Kidney (tissue), 22 donors: ENCODE measurements around the gene STX1B. TPM values are rescaled to one million over a fixed set of nuclear protein-coding genes. Genes with fewer than 3 reads are reported as not detected.

Experiments used
- DNase-seq, 5 donors: peaks; one replicate each; pipeline ENCODE4 v3.0.0-alpha.2; 2013 to 2020
- FAIRE-seq: peaks from 2 replicates; lab custom pipeline; 2012; peaks lifted over from hg19 to GRCh38; lab: Jason Lieb, UNC
- H3K27ac ChIP-seq, 2 donors: one replicate each; pipeline ENCODE4 v1.7.0; 2013; ENCODE audit warnings: low read depth in 2 of 2, low read length in 2 of 2, inconsistent platforms in 1 of 2
- H3K27me3 ChIP-seq: one replicate; pipeline ENCODE4 v1.7.1; 2013; ENCODE audit warnings: low read length, inconsistent platforms; ENCODE audit not compliant: control insufficient read depth, insufficient read depth
- H3K36me3 ChIP-seq, 3 donors: one replicate each; pipeline versions ENCODE4 v1.7.0 to v1.7.1; 2013; ENCODE audit warnings: low read length in 3 of 3, control low read depth in 1 of 3, inconsistent platforms in 1 of 3; ENCODE audit not compliant: insufficient read depth in 3 of 3, control insufficient read depth in 2 of 3
- H3K4me1 ChIP-seq, 3 donors: one replicate each; pipeline versions ENCODE4 v1.7.0 to v1.7.1; 2013; ENCODE audit warnings: low read length in 3 of 3, inconsistent platforms in 1 of 3, low read depth in 1 of 3; ENCODE audit not compliant: control insufficient read depth in 2 of 3, insufficient read depth in 2 of 3
- H3K4me3 ChIP-seq, 3 donors: one replicate each; pipeline versions ENCODE4 v1.7.0 to v1.8.1; 2013; ENCODE audit warnings: low read length in 3 of 3, control low read depth in 1 of 3, inconsistent platforms in 1 of 3
- H3K9ac ChIP-seq, 3 donors: one replicate each; pipeline versions ENCODE4 v1.7.0 to v1.7.1; 2013; ENCODE audit warnings: low read length in 3 of 3, control low read depth in 1 of 3, inconsistent platforms in 1 of 3
- H3K9me3 ChIP-seq, 3 donors: one replicate each; pipeline versions ENCODE4 v1.7.0 to v1.7.1; 2013; ENCODE audit warnings: low read length in 3 of 3, control low read depth in 1 of 3, inconsistent platforms in 1 of 3; ENCODE audit not compliant: control insufficient read depth in 2 of 3, insufficient read depth in 1 of 3
- CTCF ChIP-seq: IDR thresholded peaks from 3 replicates; pipeline ENCODE4 v1.5.1; 2012; ENCODE audit warnings: mild to moderate bottlenecking, moderate library complexity, borderline replicate concordance; ENCODE audit not compliant: insufficient read depth; ENCODE audit errors: extremely low read depth
- intact Hi-C: fragments of 100-400 bp; cut with DNase I; formaldehyde crosslinking; loops from one replicate; pipeline ENCODE4 v1.11.1; 2022
- long read RNA-seq, 10 donors: library from polyadenylated mRNA in 1 of 10; unstranded in 1 of 10; transcript quantifications; one replicate each; pipeline ENCODE4 v2.0.0 and lab custom pipeline, GENCODE V29; 2021 to 2026
- polyA plus RNA-seq: library from polyadenylated mRNA; stranded (reverse); fragments of 350-450 nt; fragmentation: Illumina TruSeq; extraction: RNeasy Lipid Tissue Mini Kit (QIAGEN cat#74804); gene quantifications from one replicate; pipeline ENCODE4 v1.2.3, GENCODE V29; 2014; ENCODE audit warnings: low read depth, low replicate concordance; ENCODE audit not compliant: insufficient read depth
- total RNA-seq: library from RNA; stranded (reverse); fragmentation: NEBNext Ultra II Directional; extraction: Animal tissue kit (Norgen Biotek cat#: 25700); gene quantifications from one replicate; pipeline ENCODE4 v1.2.1, GENCODE V29; 2021
- donor health status: control.
- donor health status: control.
- donor health status: control.
- donor health status: control.
- donor health status: control.
- donor health status: DM: yes; HTN: yes; CAD: no.
- donor health status: Normal renal cell carcinoma (clear cell type).

Gene STX1B
- total RNA-seq (1.7 TPM), polyA plus RNA-seq (0.22 TPM)
- long read RNA-seq, donor 1: 0 reads
- long read RNA-seq, donor 2: 0 reads
- long read RNA-seq, donor 3: 0 reads
- long read RNA-seq, donor 4, partial matches to known transcripts: 396 of 438 reads
- long read RNA-seq, donor 4, other reads (novel, unspliced or antisense): 42 of 438 reads
- long read RNA-seq, donor 5: 0 reads
- long read RNA-seq, donor 6: 0 reads
- long read RNA-seq, donor 7: 0 reads
- long read RNA-seq, donor 8: 0 reads
- long read RNA-seq, donor 9: 0 reads
- long read RNA-seq, donor 10: 0 reads

GRCh38 chr16:31010585-31011325 lies at the start of gene STX1B:
Gene STX1B, minus strand, starts transcription at chr16:31010638. Its CDS starts 242 bp downstream, at chr16:31010396.
- no peak within 1 kb of the TSS for H3K9ac ChIP-seq
- DNase-seq (peak in 4 of 5 donors; percentile 61 to 84 (median 70)), FAIRE-seq (no peak)
- no peak within 1 kb of the TSS for H3K4me3 ChIP-seq
- no peak for TF ChIP-seq CTCF
- intact Hi-C loops: no loop called here
- no peak within 1 kb of the TSS for H3K27ac ChIP-seq
- H3K36me3 ChIP-seq: no peaks in the 10 kb centered on the region
- H3K27me3 ChIP-seq: peaks cover 2% of the 10 kb centered on the region
- H3K4me1 ChIP-seq: no peaks in the 10 kb centered on the region
- H3K9me3 ChIP-seq: no peaks in the 10 kb centered on the region

GRCh38 chr16:31055613-31056012 lies 45.2 kb upstream of the STX1B start:
- Histone ChIP-seq H3K9me3 (no peaks in the 10 kb centered on the region), H3K4me3 (no peak overlapping the region), H3K36me3 (no peaks in the 10 kb centered on the region), H3K9ac (no peak overlapping the region), H3K27ac (no peak overlapping the region), H3K4me1 (no peaks in the 10 kb centered on the region), H3K27me3 (no peaks in the 10 kb centered on the region)
- no peak for TF ChIP-seq CTCF
- DNase-seq (no peak), FAIRE-seq (no peak)
- intact Hi-C loops: no loop called here

- H3K27me3 ChIP-seq: no peaks in the 10 kb centered on the region
- H3K4me3 ChIP-seq: no peak overlapping the region
- no peaks in the 10 kb centered on the region for H3K4me1 ChIP-seq
- intact Hi-C loops: no loop called here
- no peak for FAIRE-seq
- no peak overlapping the region for H3K27ac ChIP-seq
- H3K36me3 ChIP-seq: no peaks in the 10 kb centered on the region
- H3K9me3 ChIP-seq: no peaks in the 10 kb centered on the region
- no peak overlapping the region for H3K9ac ChIP-seq
- no peak for TF ChIP-seq CTCF
- no peak for DNase-seq
These were observed 41.7 kb upstream of the STX1B start for GRCh38 chr16:31052114-31052513.
